WERI-Rb-1 (cell line): ENCODE measurements around the gene CCM2.

Source experiments
- DNase-seq: peaks from one replicate; pipeline ENCODE4 v3.0.0-alpha.2; 2020
- H3K27ac ChIP-seq: fragments of 250-450 bp; sonication (Bioruptor Pico); 2 replicates; pipeline ENCODE4 v1.5.1; 2020; ENCODE audit warnings: mild to moderate bottlenecking, moderate library complexity
- H3K27me3 ChIP-seq: fragments of 250-450 bp; sonication (Bioruptor Pico); 2 replicates; pipeline ENCODE4 v1.5.1; 2021; ENCODE audit warnings: mild to moderate bottlenecking, low read depth, moderate library complexity; ENCODE audit not compliant: insufficient read depth, severe bottlenecking
- H3K36me3 ChIP-seq: fragments of 250-450 bp; sonication (Bioruptor Pico); 2 replicates; pipeline ENCODE4 v1.5.1; 2020; ENCODE audit warnings: mild to moderate bottlenecking, moderate library complexity
- H3K4me3 ChIP-seq: 2 replicates; pipeline ENCODE4 v1.5.1; 2011; ENCODE audit warnings: low read depth, mild to moderate bottlenecking, control low read depth, low read length
- H3K9me3 ChIP-seq: fragments of 250-450 bp; sonication (Bioruptor Pico); 2 replicates; pipeline ENCODE4 v1.5.1; 2021; ENCODE audit warnings: mild to moderate bottlenecking, moderate library complexity; ENCODE audit not compliant: severe bottlenecking
- CTCF ChIP-seq: IDR thresholded peaks from 2 replicates; pipeline ENCODE4 v1.5.1; 2011; ENCODE audit warnings: low read depth, mild to moderate bottlenecking, control low read depth, inconsistent platforms, low read length

The CCM2 gene

GRCh38 chr7:44959433-44959951 is 40.5 kb upstream of the CCM2 start:
- Histone ChIP-seq H3K9me3 (no peaks in the 10 kb centered on the region), H3K4me3 (no peak overlapping the region), H3K36me3 (no peaks in the 10 kb centered on the region), H3K27me3 (no peaks in the 10 kb centered on the region), H3K27ac (no peak overlapping the region)
- no peak for DNase-seq
- TF ChIP-seq CTCF = no peak

- DNase-seq = no peak
- Histone ChIP-seq H3K27me3 (no peaks in the 10 kb centered on the region), H3K4me3 (no peak overlapping the region), H3K36me3 (no peaks in the 10 kb centered on the region), H3K9me3 (no peaks in the 10 kb centered on the region), H3K27ac (no peak overlapping the region)
- TF ChIP-seq CTCF = no peak
Measured at GRCh38 chr7:44960011-44960580, 39.9 kb upstream of the CCM2 start.

- Histone ChIP-seq H3K27me3 (no peaks in the 10 kb centered on the region), H3K9me3 (no peaks in the 10 kb centered on the region), H3K4me3 (no peak overlapping the region), H3K27ac (no peak overlapping the region), H3K36me3 (no peaks in the 10 kb centered on the region)
- no peak for DNase-seq
- TF ChIP-seq CTCF = no peak
Measured at GRCh38 chr7:44961844-44962482, 38.0 kb upstream of the CCM2 start.

- Histone ChIP-seq H3K27me3 (no peaks in the 10 kb centered on the region), H3K4me3 (no peak overlapping the region), H3K36me3 (no peaks in the 10 kb centered on the region), H3K9me3 (no peaks in the 10 kb centered on the region), H3K27ac (no peak overlapping the region)
- DNase-seq = no peak
- no peak for TF ChIP-seq CTCF
Measured at GRCh38 chr7:44962483-44963251, 37.3 kb upstream of the CCM2 start.

GRCh38 chr7:44963364-44964290 is 36.4 kb upstream of the CCM2 start:
- TF ChIP-seq CTCF = no peak
- Histone ChIP-seq H3K36me3 (no peaks in the 10 kb centered on the region), H3K4me3 (no peak overlapping the region), H3K9me3 (no peaks in the 10 kb centered on the region), H3K27ac (no peak overlapping the region), H3K27me3 (no peaks in the 10 kb centered on the region)
- DNase-seq = no peak
